KOPT-K1 (cell line): ENCODE data around the gene MUSTN1.

ENCODE experiments used
- H3K27ac ChIP-seq: fragments of 200-600 bp; sonication (generic); 2 replicates; pipeline ENCODE4 v1.5.1; 2016; ENCODE audit warnings: antibody characterized with exemption, mild to moderate bottlenecking, low read depth, low read length; ENCODE audit not compliant: poor library complexity, severe bottlenecking
- H3K36me3 ChIP-seq: fragments of 200-600 bp; sonication (generic); 2 replicates; pipeline ENCODE4 v1.5.1; 2017; ENCODE audit warnings: antibody characterized with exemption, mild to moderate bottlenecking, low read length, moderate library complexity; ENCODE audit not compliant: insufficient read depth
- H3K9me3 ChIP-seq: fragments of 200-600 bp; sonication (generic); 2 replicates; pipeline ENCODE4 v1.5.1; 2017; ENCODE audit warnings: antibody characterized with exemption, low read length, mild to moderate bottlenecking; ENCODE audit not compliant: insufficient read depth, poor library complexity, severe bottlenecking

MUSTN1 gene

DNA sequence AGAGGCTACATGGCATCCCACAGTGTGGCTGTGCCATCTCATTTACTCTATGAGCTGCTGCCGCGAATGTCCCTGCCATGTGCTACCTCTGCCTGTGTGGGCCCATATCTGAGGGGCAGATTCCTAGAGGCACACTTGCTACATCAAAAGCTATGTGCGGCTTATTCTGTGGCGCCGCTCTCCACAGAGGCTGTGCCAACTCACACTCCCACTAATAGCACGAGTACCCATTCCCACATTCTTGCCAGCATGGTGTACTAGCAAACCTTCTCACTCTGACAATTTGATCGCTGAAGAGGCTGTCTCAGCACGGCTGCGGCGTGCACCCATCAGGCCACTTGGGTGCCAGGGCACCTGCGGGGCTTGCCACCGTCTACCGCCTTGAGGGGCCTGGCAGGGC lies 31.2 kb upstream of the MUSTN1 start:
- H3K9me3 ChIP-seq = peaks cover 36% of the 10 kb centered on the region
- no peak overlapping the region for H3K27ac ChIP-seq
- H3K36me3 ChIP-seq = no peaks in the 10 kb centered on the region

- no peaks in the 10 kb centered on the region for H3K36me3 ChIP-seq
These were observed 25.6 kb upstream of the MUSTN1 start for GRCh38 chr3:52860424-52860768.

DNA sequence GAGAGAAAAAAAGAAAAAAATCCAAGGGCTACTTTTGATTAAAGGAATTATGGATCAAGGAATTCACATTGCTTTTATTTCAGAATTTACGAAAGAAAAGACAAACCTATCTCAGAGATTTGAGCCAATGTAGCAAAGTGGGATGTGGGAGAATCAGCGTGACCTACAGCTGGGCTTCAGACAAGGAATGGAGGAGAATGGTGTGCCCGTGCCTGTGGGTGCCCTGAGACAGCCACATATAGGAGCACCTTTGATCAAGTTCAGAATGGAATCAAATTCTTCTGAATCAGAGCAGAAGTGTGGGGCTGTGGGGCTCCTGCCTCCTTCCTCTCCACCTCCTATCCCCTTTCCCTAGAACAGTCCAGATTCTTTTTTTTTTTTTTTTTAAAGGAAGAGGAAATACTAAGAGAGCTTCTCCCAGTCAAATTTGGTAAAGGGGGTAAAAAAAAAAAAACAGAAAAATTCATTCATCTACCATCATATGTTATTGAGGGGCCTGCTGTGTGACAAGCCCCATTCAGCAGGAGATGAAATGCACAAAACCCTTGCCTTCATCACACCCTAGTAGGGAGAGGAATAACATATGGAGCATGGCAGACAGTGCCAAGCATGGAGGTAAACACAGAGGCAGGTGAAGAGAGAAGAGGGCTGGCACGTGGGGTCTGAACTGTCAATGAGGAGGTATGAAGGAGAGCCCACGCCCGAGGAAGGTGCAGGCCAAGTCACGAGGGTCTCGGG lies 25.0 kb upstream of the MUSTN1 start:
- Histone ChIP-seq H3K9me3 (peaks cover 22% of the 10 kb centered on the region), H3K36me3 (no peaks in the 10 kb centered on the region), H3K27ac (no peak overlapping the region)

More at GRCh38 chr3:52860424-52860768, 25.6 kb upstream of the MUSTN1 start:
- Histone ChIP-seq H3K27ac (no peak overlapping the region), H3K9me3 (peaks cover 27% of the 10 kb centered on the region)

DNA sequence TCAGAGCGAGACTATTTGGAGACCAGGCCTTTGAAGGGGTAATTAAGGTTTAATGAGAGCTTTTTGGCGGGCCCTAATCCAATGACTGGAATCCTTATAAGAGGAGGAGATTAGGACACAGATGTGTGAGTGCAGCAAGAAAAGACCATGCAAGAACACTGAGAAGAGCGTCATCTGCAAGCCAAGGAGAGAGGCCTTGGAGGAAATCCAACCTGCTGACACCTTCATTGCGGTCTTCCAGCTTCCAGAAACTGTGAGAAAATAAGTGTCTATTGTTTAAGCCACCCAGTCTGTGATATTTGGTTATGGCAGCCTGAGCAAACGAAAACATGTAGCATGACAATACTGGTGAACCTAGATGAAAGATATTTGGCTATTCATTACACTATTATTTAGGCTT lies 23.0 kb upstream of the MUSTN1 start:
- Histone ChIP-seq H3K9me3 (peaks cover 3% of the 10 kb centered on the region), H3K36me3 (no peaks in the 10 kb centered on the region), H3K27ac (no peak overlapping the region)

DNA sequence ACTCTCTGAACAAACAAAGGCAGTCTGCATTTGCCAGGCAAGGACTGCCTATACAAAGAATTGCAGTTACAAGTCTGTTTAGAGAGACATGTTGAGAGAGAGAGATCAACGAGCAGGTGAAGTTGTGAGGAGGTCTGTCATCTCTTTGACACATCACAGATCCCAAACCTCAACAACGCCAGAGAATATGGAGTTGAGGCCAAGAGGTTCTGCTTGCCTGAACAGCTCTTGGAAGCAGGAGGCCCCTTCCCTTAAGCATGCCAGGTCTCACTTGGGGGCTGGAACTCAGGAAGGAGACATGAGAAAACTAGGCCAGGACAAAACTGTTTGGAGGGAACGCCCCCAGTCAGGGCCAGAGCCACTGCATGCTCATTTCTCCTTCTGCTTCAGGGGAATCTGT lies 22.3 kb upstream of the MUSTN1 start:
- Histone ChIP-seq H3K9me3 (no peaks in the 10 kb centered on the region), H3K36me3 (peaks cover 5% of the 10 kb centered on the region), H3K27ac (no peak overlapping the region)

- H3K27ac ChIP-seq = no peak overlapping the region
- peaks cover 10% of the 10 kb centered on the region for H3K36me3 ChIP-seq
- H3K9me3 ChIP-seq = no peaks in the 10 kb centered on the region
These were observed 21.8 kb upstream of the MUSTN1 start for GRCh38 chr3:52856666-52857065.

DNA sequence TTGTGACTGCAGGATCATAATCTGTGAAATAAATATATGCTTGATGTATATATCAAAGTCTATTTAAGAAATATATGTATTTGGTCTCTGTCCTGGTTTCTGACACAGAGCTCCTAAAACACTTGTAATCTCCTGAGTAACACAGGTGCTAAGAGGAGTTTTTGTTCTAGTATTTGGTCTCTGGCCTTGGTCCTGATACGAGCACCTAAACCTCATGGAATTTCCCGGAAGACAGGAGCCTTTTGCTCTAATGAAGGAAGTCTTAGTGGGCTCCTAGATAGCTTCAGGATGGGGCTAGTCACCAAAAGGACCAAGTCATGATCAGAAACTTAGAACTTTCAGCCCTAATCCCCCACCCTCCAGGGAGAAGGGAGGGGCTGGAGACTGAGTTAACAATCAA lies 19.2 kb upstream of the MUSTN1 start:
- Histone ChIP-seq H3K36me3 (peaks cover 27% of the 10 kb centered on the region), H3K9me3 (no peaks in the 10 kb centered on the region), H3K27ac (no peak overlapping the region)

GRCh38 chr3:52852419-52852818 lies 17.6 kb upstream of the MUSTN1 start:
- peaks cover 37% of the 10 kb centered on the region for H3K36me3 ChIP-seq
- no peaks in the 10 kb centered on the region for H3K9me3 ChIP-seq
- no peak overlapping the region for H3K27ac ChIP-seq

DNA sequence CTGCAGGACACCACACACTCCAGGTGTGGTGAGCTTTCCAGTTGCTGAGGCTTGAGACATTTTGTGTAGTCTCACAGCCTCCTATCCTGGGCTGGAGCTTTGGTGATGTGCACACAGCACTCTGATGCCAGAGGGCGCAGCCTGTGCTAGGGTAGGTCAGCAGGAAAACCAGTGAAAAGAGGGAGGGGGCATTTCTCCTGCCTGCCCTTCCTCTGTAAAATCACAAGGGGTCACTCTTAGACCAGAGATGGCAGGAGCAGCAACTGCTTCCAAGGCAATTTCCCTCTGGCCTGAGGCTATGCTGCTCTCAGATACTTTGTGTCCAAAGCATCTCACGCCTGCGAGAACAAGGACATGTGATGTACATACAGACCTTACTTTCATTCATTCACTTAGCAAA lies 16.5 kb upstream of the MUSTN1 start:
- no peak overlapping the region for H3K27ac ChIP-seq
- H3K36me3 ChIP-seq = peaks cover 37% of the 10 kb centered on the region
- H3K9me3 ChIP-seq = no peaks in the 10 kb centered on the region

DNA sequence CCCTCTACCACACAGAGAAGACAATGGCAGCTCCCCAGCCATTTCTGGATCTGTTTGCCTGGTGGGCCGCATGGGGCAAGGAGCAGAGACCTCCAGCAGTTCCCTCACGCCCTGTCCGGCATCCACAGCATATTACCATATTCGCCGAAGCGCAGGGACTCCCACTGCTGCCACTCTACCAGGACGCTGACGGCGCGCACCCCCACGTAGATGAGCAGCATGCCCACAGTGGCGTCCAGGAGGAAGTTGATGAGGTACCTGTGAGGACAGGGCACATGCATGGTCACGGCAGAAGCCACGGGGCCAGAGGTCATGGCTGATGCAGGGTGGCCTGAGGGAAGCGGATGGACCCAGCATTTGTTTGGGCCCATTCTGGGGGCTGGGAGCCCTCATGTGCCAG lies 14.8 kb upstream of the MUSTN1 start:
- Histone ChIP-seq H3K27ac (no peak overlapping the region), H3K9me3 (no peaks in the 10 kb centered on the region), H3K36me3 (peaks cover 37% of the 10 kb centered on the region)

DNA sequence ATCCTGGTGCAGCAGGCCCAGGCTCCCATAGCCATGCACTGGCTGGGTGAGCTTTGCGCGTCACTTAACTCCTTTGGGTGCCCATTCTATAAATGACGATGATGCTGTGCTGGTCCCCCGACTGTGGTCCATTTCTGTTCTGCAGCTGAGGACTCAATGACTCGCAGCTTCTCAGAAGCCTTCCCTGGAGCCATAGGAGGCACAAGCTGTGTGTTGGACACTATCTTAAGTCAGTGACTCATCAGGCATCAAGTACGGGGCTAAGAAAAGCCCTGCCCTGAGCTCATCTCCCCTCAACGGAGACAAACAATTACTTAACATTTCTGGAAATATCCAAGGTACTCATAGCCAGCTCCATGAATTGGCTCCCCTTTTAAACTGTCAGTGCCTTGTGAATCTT lies 13.8 kb upstream of the MUSTN1 start:
- Histone ChIP-seq H3K9me3 (no peaks in the 10 kb centered on the region), H3K27ac (no peak overlapping the region), H3K36me3 (peaks cover 42% of the 10 kb centered on the region)

DNA sequence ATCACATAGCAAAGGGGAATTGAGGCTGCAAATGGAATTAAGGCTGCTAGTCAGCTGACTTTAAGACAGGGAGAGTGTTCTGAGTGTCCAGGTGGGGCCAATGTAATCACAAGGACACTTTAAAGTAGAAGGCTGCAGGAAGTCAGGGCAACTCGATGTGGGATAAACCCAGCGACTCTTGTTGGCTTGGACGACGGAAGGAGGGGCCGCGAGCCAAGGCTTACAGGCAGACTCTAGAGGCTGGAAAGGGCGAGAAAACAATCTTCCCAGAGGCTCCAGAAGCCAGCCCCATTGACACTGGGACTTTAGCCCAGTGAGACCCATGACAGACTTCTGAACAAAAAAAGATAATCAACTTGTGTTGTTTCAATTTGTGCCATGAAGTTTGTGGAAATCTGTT lies 12.9 kb upstream of the MUSTN1 start:
- Histone ChIP-seq H3K36me3 (peaks cover 42% of the 10 kb centered on the region), H3K27ac (no peak overlapping the region), H3K9me3 (no peaks in the 10 kb centered on the region)

GRCh38 chr3:52847241-52847640 lies 12.4 kb upstream of the MUSTN1 start:
- H3K27ac ChIP-seq = no peak overlapping the region
- peaks cover 43% of the 10 kb centered on the region for H3K36me3 ChIP-seq
- H3K9me3 ChIP-seq = no peaks in the 10 kb centered on the region

DNA sequence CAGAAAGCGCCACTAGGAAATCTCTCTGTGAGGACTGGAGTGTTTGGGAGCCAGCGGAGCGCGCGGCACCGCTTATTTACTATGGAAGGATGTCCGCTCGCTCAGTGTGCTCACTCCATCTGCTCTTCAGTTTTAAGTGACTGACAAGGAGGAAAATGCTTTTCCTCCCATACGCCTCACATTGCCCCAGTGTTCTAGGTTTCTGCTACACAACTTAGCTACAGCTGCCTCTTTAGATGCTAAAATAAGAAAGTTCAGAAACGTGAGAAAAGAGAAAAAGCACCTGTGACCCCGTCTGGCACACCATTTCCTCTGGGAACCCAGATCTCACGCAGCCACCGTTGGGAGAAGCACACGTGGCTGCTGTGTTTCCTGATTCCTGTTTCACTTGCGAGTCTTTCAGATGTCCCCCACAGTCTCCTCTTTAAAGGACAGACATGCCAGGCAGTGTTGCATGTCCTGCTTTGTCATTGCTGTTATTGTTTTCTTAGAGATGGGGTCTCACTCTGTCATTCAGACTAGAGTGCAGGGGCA lies 11.7 kb upstream of the MUSTN1 start:
- Histone ChIP-seq H3K9me3 (no peaks in the 10 kb centered on the region), H3K27ac (peak overlapping the region; percentile 4), H3K36me3 (peaks cover 43% of the 10 kb centered on the region)

GRCh38 chr3:52845691-52846431 lies 11.0 kb upstream of the MUSTN1 start:
- Histone ChIP-seq H3K36me3 (peaks cover 43% of the 10 kb centered on the region), H3K9me3 (no peaks in the 10 kb centered on the region), H3K27ac (peak overlapping the region; percentile 4)

GRCh38 chr3:52845157-52845556 lies 10.3 kb upstream of the MUSTN1 start:
- Histone ChIP-seq H3K27ac (no peak overlapping the region), H3K36me3 (peaks cover 49% of the 10 kb centered on the region; the same call in 1 of the 2 replicates), H3K9me3 (no peaks in the 10 kb centered on the region)
